Immature natural killer cell (primary cell): ENCODE data around the gene NDST1. TPM values are rescaled to one million over a fixed set of nuclear protein-coding genes. Genes with fewer than 3 reads are reported as not detected.

Source experiments
- DNase-seq, 3 donors: peaks; one replicate each; pipeline ENCODE4 v3.0.0; 2022; ENCODE audit warnings: mixed read lengths in 1 of 3
- H3K27ac Mint-ChIP-seq, 6 donors: one replicate each; pipeline ENCODE4 v1.8.0; 2020; ENCODE audit warnings: mixed read lengths in 6 of 6, mild to moderate bottlenecking in 5 of 6, inconsistent platforms in 4 of 6, moderate library complexity in 3 of 6
- H3K27me3 Mint-ChIP-seq, 3 donors: one replicate each; pipeline ENCODE4 v1.8.0; 2020 to 2021; ENCODE audit warnings: low read depth in 3 of 3, mild to moderate bottlenecking in 3 of 3, mixed read lengths in 3 of 3, moderate library complexity in 3 of 3, inconsistent platforms in 1 of 3
- H3K36me3 Mint-ChIP-seq, 3 donors: one replicate each; pipeline ENCODE4 v1.8.0; 2020; ENCODE audit warnings: mixed read lengths in 3 of 3, inconsistent platforms in 2 of 3, mild to moderate bottlenecking in 2 of 3
- H3K4me1 Mint-ChIP-seq, 2 donors: one replicate each; pipeline ENCODE4 v1.8.0; 2020; ENCODE audit warnings: inconsistent platforms in 2 of 2, mild to moderate bottlenecking in 2 of 2, mixed read lengths in 2 of 2, moderate library complexity in 1 of 2
- H3K4me3 Mint-ChIP-seq, 5 donors: one replicate each; pipeline ENCODE4 v1.8.0; 2020; ENCODE audit warnings: mild to moderate bottlenecking in 5 of 5, mixed read lengths in 5 of 5, inconsistent platforms in 3 of 5, moderate library complexity in 3 of 5
- H3K9me3 Mint-ChIP-seq, 6 donors: one replicate each; pipeline ENCODE4 v1.8.0; 2020; ENCODE audit warnings: mild to moderate bottlenecking in 6 of 6, mixed read lengths in 6 of 6, inconsistent platforms in 4 of 6, moderate library complexity in 3 of 6
- polyA plus RNA-seq, 3 donors: library from polyadenylated mRNA; unstranded; fragments of 300-500 nt; fragmentation: Illumina TruSeq; gene quantifications; one replicate each; pipeline ENCODE4 v1.2.3, GENCODE V29; 2021

NDST1 gene
- polyA plus RNA-seq, 3 donors from 2014 or later, result 1.2 to 3.2 (median 1.4) TPM

DNA sequence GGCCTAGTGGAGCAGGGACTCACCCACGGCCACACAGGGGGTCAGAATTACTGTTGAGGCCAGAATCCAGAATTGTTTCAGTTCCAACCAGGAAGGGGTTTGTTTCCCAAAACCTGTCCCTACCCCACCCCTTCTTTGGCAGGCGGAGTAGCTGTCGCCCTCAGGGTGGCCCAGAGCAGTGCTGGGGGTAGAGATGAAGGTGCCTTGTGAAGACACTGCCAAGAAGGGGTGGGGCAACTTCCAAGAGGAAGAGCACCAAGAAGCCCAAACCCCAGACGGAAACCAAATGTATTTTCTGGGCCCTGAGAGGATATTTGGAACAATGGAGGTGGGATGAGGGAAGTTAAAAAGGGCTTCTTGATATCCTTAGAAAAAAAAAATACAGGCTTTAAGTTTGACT is 11.4 kb upstream of the NDST1 start:
- Mint-ChIP-seq H3K36me3 (no peaks in the 10 kb centered on the region), H3K27me3 (peaks cover 0 to 2% (median 0%) of the 10 kb centered on the region in 3 donors), H3K4me1 (no peaks in the 10 kb centered on the region), H3K9me3 (no peaks in the 10 kb centered on the region), H3K27ac (no peak overlapping the region), H3K4me3 (no peak overlapping the region)
- no peak for DNase-seq

DNA sequence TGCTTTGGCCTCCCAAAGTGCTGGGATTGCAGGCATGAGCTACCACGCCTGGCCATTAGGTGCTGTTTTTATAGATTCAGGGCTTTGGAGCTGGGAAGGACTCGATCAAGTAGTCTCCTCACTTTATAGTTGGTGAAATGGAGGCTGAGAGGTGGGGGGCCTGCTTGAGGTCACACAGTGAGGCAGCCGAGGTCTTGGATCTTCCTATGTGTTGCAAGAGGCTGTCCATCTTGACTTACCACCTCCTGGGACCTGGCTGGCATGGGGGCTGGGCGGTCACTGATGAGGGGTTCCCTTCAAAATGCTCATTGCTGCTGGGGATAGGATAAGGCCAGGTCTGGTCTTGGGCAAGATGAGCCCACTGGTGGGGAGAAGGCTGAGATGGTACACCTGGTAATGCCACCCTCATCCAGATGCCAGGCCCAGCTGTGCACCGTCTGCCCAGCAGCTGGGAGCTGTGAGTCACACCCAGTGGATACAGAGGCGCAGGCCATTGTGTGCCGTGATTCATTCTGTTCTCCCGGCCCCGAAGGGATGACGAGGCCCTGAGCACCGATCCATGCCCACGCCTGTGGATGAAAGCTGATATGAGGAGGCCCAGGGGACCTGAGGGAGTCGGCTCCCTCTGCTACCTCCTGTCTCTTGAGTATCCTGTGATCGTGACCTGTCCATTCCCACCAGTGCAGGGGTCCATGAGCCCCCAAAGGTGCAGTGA is 10.5 kb upstream of the NDST1 start:
- no peak overlapping the region for H3K4me3 Mint-ChIP-seq
- H3K9me3 Mint-ChIP-seq, result no peaks in the 10 kb centered on the region
- no peak overlapping the region for H3K27ac Mint-ChIP-seq
- DNase-seq, result no peak
- no peaks in the 10 kb centered on the region for H3K4me1 Mint-ChIP-seq
- H3K27me3 Mint-ChIP-seq, result peaks cover 0 to 4% (median 0%) of the 10 kb centered on the region in 3 donors
- no peaks in the 10 kb centered on the region for H3K36me3 Mint-ChIP-seq

DNA sequence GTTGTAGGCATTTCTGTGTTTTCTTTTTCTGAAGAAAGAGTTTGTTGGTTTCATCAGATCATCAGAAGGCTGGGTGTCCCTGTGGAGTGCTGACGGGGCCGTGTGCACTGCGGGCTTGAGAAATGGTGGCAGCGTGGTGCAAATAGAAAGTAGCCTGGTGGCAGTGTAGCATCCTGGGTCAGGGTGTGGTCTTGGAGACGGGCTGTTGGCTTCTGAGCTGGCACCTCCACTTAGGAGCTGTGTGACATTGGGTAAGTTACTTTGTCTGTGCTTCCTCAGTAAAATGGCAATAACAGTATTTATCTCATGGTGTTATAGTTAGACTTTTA is 10.0 kb upstream of the NDST1 start:
- no peak for DNase-seq
- H3K9me3 Mint-ChIP-seq, result no peaks in the 10 kb centered on the region
- no peaks in the 10 kb centered on the region for H3K36me3 Mint-ChIP-seq
- H3K27ac Mint-ChIP-seq, result no peak overlapping the region
- H3K4me1 Mint-ChIP-seq, result no peaks in the 10 kb centered on the region
- peaks cover 0 to 4% (median 0%) of the 10 kb centered on the region in 3 donors for H3K27me3 Mint-ChIP-seq
- no peak overlapping the region for H3K4me3 Mint-ChIP-seq

DNA sequence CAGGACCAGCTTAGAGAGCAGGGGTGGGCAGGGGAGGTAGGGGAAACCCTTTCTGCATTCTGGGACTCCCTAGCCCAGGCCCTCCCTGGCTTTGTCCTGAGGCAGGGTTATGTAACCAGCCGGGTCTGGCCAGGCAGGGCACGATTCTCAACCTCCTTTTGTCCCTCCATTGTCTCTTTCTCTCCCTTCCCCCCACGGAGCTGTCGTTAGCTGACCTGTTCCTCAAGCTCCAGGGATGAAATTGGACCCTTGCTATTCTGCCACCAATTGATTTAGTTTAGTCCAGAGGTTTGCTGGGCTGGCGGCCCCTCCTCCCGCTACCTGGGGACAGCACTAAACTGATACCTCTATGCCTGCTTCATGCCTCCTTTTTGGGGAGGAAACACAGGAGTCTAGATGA is 9.4 kb upstream of the NDST1 start:
- H3K27me3 Mint-ChIP-seq, result peaks cover 0 to 4% (median 0%) of the 10 kb centered on the region in 3 donors
- H3K27ac Mint-ChIP-seq, result no peak overlapping the region
- no peaks in the 10 kb centered on the region for H3K9me3 Mint-ChIP-seq
- no peak for DNase-seq
- H3K4me1 Mint-ChIP-seq, result no peaks in the 10 kb centered on the region
- H3K4me3 Mint-ChIP-seq, result no peak overlapping the region
- no peaks in the 10 kb centered on the region for H3K36me3 Mint-ChIP-seq

DNA sequence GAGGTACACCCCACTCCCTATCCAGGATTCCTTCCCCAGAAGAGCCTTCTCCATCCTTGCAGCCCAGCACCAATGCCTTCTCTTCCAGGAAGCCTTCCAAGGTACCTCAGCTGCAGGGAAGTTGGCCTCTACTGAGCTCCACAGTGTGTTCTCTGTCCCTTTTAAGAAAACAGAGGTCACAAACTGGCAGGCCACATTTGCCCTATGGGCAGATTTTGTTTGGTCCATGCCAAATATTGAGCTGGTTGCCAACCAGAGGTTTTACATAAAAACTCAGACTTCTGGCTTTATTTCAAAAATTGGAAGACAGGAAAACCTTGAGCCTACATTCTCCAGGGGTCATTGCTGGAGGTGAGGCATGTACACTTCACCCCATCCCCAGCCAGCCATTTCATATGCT is 9.0 kb upstream of the NDST1 start:
- no peak overlapping the region for H3K4me3 Mint-ChIP-seq
- no peak for DNase-seq
- H3K9me3 Mint-ChIP-seq, result no peaks in the 10 kb centered on the region
- no peak overlapping the region for H3K27ac Mint-ChIP-seq
- H3K4me1 Mint-ChIP-seq, result no peaks in the 10 kb centered on the region
- peaks cover 0 to 4% (median 0%) of the 10 kb centered on the region in 3 donors for H3K27me3 Mint-ChIP-seq
- no peaks in the 10 kb centered on the region for H3K36me3 Mint-ChIP-seq

DNA sequence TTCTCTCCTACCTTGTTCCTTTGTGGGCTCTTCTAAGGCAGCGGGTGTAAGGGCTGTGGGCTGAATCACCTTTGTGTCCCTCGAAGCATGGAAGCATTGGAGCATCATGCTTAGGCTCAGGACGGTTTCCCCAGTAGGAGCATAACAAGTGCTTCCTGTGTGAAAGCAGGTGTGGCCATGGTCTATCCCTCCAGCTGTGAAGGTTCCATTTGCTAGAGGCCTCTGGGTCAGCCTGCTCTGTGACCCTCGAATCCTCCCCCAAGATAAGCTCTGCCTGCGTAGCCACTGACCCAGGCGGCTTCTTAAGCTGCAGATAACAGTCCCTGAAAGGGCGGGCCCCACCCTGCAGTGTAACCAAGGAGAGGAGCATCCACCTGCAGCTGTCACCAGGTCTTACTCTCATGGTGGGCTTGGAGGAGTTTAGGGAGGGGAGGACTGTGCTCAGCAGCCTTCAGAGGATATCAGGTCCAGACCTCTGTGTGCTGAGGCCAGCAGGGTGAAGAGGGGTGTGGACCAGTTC is 8.4 kb upstream of the NDST1 start:
- Mint-ChIP-seq H3K27ac (no peak overlapping the region), H3K4me1 (no peaks in the 10 kb centered on the region)
- no peak for DNase-seq

DNA sequence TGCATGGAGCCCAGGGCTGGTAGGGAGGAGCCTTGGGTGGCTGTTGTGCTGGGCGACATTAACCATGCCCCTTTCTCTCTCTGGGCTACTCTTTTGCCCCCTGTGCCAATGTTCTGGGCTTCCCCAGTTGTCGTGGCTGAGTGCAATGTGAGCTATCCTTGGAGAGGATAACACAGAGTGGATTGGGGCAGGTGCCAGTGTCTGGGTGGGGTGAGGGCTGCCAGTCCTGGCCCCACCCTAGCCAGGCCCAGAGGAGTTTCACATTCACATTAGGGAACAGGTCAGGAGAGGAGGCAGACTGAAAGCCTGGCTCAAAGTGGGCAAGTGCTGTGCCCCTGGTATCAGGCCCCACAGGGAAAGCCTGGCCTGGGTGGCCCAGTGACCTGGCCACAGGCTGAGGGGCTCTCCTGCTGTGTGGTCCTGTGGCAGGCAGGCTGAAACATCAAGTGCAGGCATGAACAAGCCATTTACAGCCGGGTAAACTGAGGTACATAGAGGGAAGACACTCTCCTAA is 7.5 kb upstream of the NDST1 start:
- no peaks in the 10 kb centered on the region for H3K4me1 Mint-ChIP-seq
- H3K27ac Mint-ChIP-seq, result no peak overlapping the region
- no peaks in the 10 kb centered on the region for H3K9me3 Mint-ChIP-seq
- no peak overlapping the region for H3K4me3 Mint-ChIP-seq
- H3K27me3 Mint-ChIP-seq, result peaks cover 0 to 4% (median 0%) of the 10 kb centered on the region in 3 donors
- DNase-seq, result no peak
- no peaks in the 10 kb centered on the region for H3K36me3 Mint-ChIP-seq

More for the DNA sequence above, 8.4 kb upstream of the NDST1 start:
- H3K4me3 Mint-ChIP-seq, result no peak overlapping the region
- H3K27me3 Mint-ChIP-seq, result peaks cover 0 to 4% (median 0%) of the 10 kb centered on the region in 3 donors
- H3K9me3 Mint-ChIP-seq, result no peaks in the 10 kb centered on the region
- H3K36me3 Mint-ChIP-seq, result no peaks in the 10 kb centered on the region

DNA sequence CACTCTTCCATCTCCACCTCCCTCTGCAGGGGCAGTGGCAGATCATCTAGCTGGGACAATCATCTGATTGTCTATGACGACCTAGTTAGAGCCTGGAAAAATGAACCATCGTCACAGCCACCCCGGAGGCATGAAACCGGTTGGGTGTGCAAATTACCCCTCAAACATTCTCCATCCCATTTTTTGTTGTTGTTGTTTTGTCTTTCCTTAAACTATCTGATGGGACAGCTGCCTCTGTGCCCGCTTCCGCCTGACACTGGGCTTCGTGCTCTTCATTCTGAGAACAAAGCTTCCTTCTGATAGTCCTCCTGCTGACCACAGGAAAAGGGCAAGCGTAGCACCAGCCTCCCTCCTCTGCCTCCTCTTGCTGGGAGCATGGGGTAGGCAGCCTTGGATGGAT is 7.0 kb upstream of the NDST1 start:
- Mint-ChIP-seq H3K27ac (no peak overlapping the region), H3K36me3 (no peaks in the 10 kb centered on the region), H3K4me1 (no peaks in the 10 kb centered on the region), H3K27me3 (peaks cover 0 to 4% (median 0%) of the 10 kb centered on the region in 3 donors), H3K9me3 (no peaks in the 10 kb centered on the region), H3K4me3 (no peak overlapping the region)
- no peak for DNase-seq

DNA sequence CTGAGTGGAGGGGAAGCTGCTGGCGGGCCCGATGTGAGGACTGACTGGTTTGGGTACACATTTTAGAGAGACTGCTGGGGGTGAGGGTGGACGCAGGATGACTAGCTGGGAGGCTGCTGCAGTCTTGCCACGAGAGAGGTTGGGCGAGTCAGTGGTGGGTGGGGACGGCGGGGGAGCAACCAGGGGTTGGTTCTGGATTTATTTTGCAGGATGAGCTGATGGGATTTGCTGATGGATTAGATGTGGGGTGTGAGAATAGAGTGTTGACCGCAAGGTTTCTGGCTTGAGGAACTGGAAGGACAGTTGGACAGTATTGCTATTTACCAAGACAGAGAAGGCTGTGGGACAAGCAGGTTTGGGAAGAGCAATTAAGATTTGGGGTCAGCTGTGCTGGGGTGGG is 5.8 kb upstream of the NDST1 start:
- Mint-ChIP-seq H3K4me3 (no peak overlapping the region), H3K27ac (no peak overlapping the region), H3K36me3 (no peaks in the 10 kb centered on the region), H3K4me1 (no peaks in the 10 kb centered on the region), H3K9me3 (no peaks in the 10 kb centered on the region), H3K27me3 (peaks cover 0 to 4% (median 0%) of the 10 kb centered on the region in 3 donors)
- no peak for DNase-seq

DNA sequence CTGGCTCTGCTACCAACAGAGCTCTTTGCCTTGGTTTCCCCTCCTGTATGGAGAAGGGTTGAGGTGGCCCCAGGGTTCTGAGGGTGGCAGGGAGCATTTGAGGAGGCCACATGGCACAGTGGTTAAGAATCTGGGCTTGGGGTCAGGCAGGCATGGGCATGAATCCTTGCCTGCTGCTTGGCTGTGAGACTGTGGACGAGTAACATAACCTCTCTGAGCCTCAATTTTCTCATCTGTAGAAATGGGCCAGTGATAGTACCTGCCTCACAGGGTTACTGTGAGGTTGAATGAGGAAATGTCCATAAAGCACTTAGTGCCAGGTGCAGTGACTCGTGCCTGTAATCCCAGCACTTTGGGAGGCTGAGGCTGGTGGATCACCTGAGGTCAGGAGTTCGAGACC is 5.1 kb upstream of the NDST1 start:
- H3K27ac Mint-ChIP-seq, result no peak overlapping the region
- DNase-seq, result no peak
- no peaks in the 10 kb centered on the region for H3K4me1 Mint-ChIP-seq
- H3K9me3 Mint-ChIP-seq, result no peaks in the 10 kb centered on the region
- H3K4me3 Mint-ChIP-seq, result no peak overlapping the region
- no peaks in the 10 kb centered on the region for H3K36me3 Mint-ChIP-seq
- H3K27me3 Mint-ChIP-seq, result peaks cover 2 to 7% (median 3%) of the 10 kb centered on the region in 3 donors

DNA sequence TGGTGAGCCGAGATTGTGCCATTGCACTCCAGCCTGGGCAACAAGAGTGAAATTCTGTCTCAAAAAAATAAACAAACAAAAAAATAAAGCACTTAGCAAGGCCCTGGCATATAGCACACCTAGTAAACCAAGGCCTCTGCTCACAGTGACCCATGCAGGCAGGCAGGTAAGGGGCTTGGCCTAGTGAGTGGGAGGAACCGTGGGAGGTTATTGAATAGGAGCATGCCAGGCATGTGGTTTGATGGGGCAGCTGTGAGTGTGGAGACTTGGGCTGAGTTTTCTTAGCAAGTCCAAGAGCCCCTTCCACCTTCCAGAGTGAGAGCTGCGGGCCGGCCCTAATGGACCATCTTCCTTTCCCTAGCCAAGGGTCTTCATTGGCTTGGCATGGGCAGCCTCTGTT is 4.5 kb upstream of the NDST1 start:
- no peak overlapping the region for H3K4me3 Mint-ChIP-seq
- peaks cover 2 to 6% (median 3%) of the 10 kb centered on the region in 3 donors for H3K27me3 Mint-ChIP-seq
- H3K4me1 Mint-ChIP-seq, result no peaks in the 10 kb centered on the region
- no peaks in the 10 kb centered on the region for H3K36me3 Mint-ChIP-seq
- no peak for DNase-seq
- no peaks in the 10 kb centered on the region for H3K9me3 Mint-ChIP-seq
- no peak overlapping the region for H3K27ac Mint-ChIP-seq

DNA sequence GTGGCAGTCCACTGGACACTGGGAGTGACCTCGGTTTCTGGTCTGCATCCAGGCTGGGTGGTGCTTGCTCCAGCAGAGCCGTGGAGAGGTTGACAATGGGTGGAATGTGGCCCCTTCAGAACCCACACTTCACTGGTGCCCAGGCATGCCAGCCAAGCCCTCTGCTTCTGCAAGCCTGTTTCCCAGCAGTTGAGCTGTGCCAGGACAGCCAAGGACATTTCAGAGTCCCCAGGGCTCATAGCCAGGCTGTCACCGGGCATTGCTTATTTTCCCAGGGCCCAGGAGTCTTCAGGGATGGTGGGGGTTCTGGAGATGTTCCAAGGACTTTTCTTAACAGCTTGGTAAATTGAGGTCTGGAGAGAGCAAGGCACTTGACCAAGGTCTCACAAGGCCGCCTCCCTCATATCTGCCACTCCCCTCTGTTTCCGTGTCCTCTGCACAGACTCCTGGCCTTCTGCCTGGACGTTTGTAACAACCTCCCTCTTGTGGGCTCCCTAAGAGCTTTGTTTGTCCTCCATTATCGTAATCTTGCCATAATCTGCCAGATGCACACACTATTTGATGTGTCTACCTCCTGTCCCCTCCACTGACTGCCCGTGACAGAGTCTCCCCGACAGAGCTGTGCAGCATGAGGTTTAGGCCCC is 3.8 kb upstream of the NDST1 start:
- no peak for DNase-seq
- H3K27me3 Mint-ChIP-seq, result peaks cover 2 to 5% (median 3%) of the 10 kb centered on the region in 3 donors
- H3K27ac Mint-ChIP-seq, result no peak overlapping the region
- no peaks in the 10 kb centered on the region for H3K9me3 Mint-ChIP-seq
- H3K36me3 Mint-ChIP-seq, result no peaks in the 10 kb centered on the region
- H3K4me3 Mint-ChIP-seq, result no peak overlapping the region
- no peaks in the 10 kb centered on the region for H3K4me1 Mint-ChIP-seq

DNA sequence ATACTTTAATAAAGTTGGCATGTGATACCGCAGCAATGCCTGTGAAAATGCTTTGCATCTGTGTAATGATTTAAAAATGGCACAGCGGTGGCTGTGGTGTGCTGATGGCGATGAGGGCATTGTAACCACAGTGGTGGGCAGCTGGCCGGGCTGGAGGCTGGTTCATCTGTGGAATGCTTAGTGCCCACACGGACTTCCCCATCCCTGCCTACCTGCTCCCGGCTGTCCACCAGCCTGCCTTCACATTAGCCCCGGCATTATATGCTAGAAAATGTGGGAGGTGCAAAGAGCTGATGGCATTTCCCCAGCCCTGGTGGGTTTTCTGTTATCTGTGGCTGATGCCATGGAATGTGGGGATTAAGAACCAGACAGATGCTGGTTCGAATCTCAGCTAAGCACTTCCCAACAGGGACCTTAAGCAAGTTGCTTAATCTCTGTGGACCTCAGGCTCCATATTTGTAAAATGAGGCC is 2.9 kb upstream of the NDST1 start:
- Mint-ChIP-seq H3K36me3 (no peaks in the 10 kb centered on the region), H3K27ac (no peak overlapping the region), H3K9me3 (no peaks in the 10 kb centered on the region), H3K27me3 (peaks cover 2 to 5% (median 3%) of the 10 kb centered on the region in 3 donors), H3K4me3 (no peak overlapping the region), H3K4me1 (no peaks in the 10 kb centered on the region)
- no peak for DNase-seq

DNA sequence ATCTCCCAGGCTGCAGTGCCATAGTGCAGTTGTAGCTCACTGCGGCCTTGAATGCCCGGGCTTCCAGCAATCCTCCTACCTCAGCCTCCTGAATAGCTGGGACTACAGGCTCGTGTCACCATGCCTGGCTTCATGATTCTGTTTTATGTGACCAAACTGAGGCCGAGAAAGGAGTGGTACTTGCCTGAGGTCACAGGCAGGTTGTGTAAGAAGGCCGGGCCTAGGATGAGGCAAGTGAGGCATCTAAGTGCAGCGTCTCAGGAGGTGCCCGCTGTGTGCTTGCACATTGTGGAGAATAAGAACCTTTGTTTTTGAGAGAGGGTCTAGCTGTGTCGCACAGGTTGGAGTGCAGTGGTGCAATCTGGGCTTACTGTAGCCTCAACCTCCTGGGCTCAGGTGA is 2.1 kb upstream of the NDST1 start:
- Mint-ChIP-seq H3K4me3 (no peak overlapping the region), H3K27ac (no peak overlapping the region)

More for the DNA sequence above, 2.1 kb upstream of the NDST1 start:
- H3K36me3 Mint-ChIP-seq, result no peaks in the 10 kb centered on the region
- H3K9me3 Mint-ChIP-seq, result no peaks in the 10 kb centered on the region
- peaks cover 2 to 5% (median 3%) of the 10 kb centered on the region in 3 donors for H3K27me3 Mint-ChIP-seq
- no peaks in the 10 kb centered on the region for H3K4me1 Mint-ChIP-seq
- DNase-seq, result no peak
